Activated CD8-positive, alpha-beta T cell treated with anti-CD3 and anti-CD28 coated beads for 36 hours (primary cell): ENCODE data around the gene CHD2. TPM values are rescaled to one million over a fixed set of nuclear protein-coding genes. Genes with fewer than 3 reads are reported as not detected.

Experiments used
- ATAC-seq: fragments of 200-7000 bp; cut with Tn5 transposase; one replicate; pipeline ENCODE4 v1.10.0; 2021; ENCODE audit warnings: mild to moderate bottlenecking, moderate library complexity
- CTCF ChIA-PET: fragments of 350-600 bp; sonication (Branson Sonifier 250); formaldehyde crosslinking; loops from one replicate; lab custom pipeline; 2021; ENCODE audit warnings: antibody characterized with exemption; lab: Charles Lee
- POLR2A ChIA-PET: fragments of 350-600 bp; sonication (Branson Sonifier 250); formaldehyde crosslinking; loops from one replicate; lab custom pipeline; 2021; ENCODE audit warnings: antibody characterized with exemption; lab: Charles Lee
- DNase-seq: peaks from one replicate; pipeline ENCODE4 v3.0.0-alpha.2; 2020
- H3K27ac Mint-ChIP-seq: one replicate; pipeline ENCODE4 v1.8.0; 2021; ENCODE audit warnings: mild to moderate bottlenecking, mixed read lengths
- H3K27me3 Mint-ChIP-seq: one replicate; pipeline ENCODE4 v1.8.0; 2021; ENCODE audit warnings: mixed read lengths
- H3K36me3 Mint-ChIP-seq: one replicate; pipeline ENCODE4 v1.8.0; 2021; ENCODE audit warnings: low read depth, mixed read lengths
- H3K4me1 Mint-ChIP-seq: one replicate; pipeline ENCODE4 v1.8.0; 2021; ENCODE audit warnings: low read depth, mixed read lengths
- H3K4me3 Mint-ChIP-seq: one replicate; pipeline ENCODE4 v1.8.0; 2021; ENCODE audit warnings: mild to moderate bottlenecking, moderate library complexity, mixed read lengths
- H3K9me3 Mint-ChIP-seq: one replicate; pipeline ENCODE4 v1.8.0; 2021; ENCODE audit warnings: mixed read lengths
- intact Hi-C: fragments of 100-400 bp; cut with micrococcal nuclease; formaldehyde crosslinking; loops from one replicate; pipeline ENCODE4 v1.10.0; 2022
- total RNA-seq, 2 experiments: library from RNA; stranded (reverse); gene quantifications; one replicate each; pipeline ENCODE4 v1.2.3, GENCODE V29; 2021
- TF ChIP-seq, protein P1 (sequence below): fragments of 200-600 bp; IDR thresholded peaks from one replicate; pipeline ENCODE4 v1.8.0; 2022; ENCODE audit warnings: antibody characterized with exemption, mild to moderate bottlenecking

CHD2 gene
- total RNA-seq, 2 experiments from 2014 or later = 124 to 138 TPM

- DNase-seq (no peak), ATAC-seq (peak; percentile 0)
- Mint-ChIP-seq H3K4me1 (peaks cover 48% of the 10 kb centered on the region), H3K9me3 (peaks cover 8% of the 10 kb centered on the region), H3K27me3 (no peaks in the 10 kb centered on the region), H3K4me3 (peak overlapping the region; percentile 99), H3K27ac (peak overlapping the region; percentile 100), H3K36me3 (peaks cover 79% of the 10 kb centered on the region)
- TF ChIP-seq, protein P1, sequence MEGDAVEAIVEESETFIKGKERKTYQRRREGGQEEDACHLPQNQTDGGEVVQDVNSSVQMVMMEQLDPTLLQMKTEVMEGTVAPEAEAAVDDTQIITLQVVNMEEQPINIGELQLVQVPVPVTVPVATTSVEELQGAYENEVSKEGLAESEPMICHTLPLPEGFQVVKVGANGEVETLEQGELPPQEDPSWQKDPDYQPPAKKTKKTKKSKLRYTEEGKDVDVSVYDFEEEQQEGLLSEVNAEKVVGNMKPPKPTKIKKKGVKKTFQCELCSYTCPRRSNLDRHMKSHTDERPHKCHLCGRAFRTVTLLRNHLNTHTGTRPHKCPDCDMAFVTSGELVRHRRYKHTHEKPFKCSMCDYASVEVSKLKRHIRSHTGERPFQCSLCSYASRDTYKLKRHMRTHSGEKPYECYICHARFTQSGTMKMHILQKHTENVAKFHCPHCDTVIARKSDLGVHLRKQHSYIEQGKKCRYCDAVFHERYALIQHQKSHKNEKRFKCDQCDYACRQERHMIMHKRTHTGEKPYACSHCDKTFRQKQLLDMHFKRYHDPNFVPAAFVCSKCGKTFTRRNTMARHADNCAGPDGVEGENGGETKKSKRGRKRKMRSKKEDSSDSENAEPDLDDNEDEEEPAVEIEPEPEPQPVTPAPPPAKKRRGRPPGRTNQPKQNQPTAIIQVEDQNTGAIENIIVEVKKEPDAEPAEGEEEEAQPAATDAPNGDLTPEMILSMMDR = no peak
- intact Hi-C loops = loop anchor here (5.0 kb wide), 1 partner anchor 71 kb away; no protein-coding TSS in a partner anchor
- ChIA-PET CTCF (interaction anchor here (1.0 to 6.5 kb wide), 10 partner anchors 10 to 106 kb away, joined by 3 to 64 read pairs (median 5); no protein-coding TSS in a partner anchor), POLR2A (interaction anchor here (0.6 to 11.6 kb wide), 11 partner anchors 12 to 186 kb away, joined by 3 to 642 read pairs (median 5); no protein-coding TSS in a partner anchor)
These were observed 3.5 kb downstream of the CHD2 start for GRCh38 chr15:92903631-92903965.

GRCh38 chr15:92903966-92904721 lies 4.0 kb downstream of the CHD2 start:
- intact Hi-C loops = loop anchor here (2.0 to 5.0 kb wide), 2 partner anchors 21 to 72 kb away; no protein-coding TSS in a partner anchor
- Mint-ChIP-seq H3K4me3 (peak overlapping the region; percentile 99), H3K9me3 (peaks cover 4% of the 10 kb centered on the region), H3K36me3 (peaks cover 77% of the 10 kb centered on the region), H3K4me1 (peaks cover 49% of the 10 kb centered on the region), H3K27ac (peak overlapping the region; percentile 100), H3K27me3 (no peaks in the 10 kb centered on the region)
- TF ChIP-seq, protein P1 = no peak
- ChIA-PET POLR2A (interaction anchor here (0.6 to 11.6 kb wide), 10 partner anchors 11 to 1933 kb away, joined by 3 to 642 read pairs (median 5); no protein-coding TSS in a partner anchor), CTCF (interaction anchor here (1.0 to 6.5 kb wide), 9 partner anchors 10 to 107 kb away, joined by 3 to 64 read pairs (median 5); no protein-coding TSS in a partner anchor)
- ATAC-seq (peak; percentile 81), DNase-seq (peak; percentile 99)

DNA sequence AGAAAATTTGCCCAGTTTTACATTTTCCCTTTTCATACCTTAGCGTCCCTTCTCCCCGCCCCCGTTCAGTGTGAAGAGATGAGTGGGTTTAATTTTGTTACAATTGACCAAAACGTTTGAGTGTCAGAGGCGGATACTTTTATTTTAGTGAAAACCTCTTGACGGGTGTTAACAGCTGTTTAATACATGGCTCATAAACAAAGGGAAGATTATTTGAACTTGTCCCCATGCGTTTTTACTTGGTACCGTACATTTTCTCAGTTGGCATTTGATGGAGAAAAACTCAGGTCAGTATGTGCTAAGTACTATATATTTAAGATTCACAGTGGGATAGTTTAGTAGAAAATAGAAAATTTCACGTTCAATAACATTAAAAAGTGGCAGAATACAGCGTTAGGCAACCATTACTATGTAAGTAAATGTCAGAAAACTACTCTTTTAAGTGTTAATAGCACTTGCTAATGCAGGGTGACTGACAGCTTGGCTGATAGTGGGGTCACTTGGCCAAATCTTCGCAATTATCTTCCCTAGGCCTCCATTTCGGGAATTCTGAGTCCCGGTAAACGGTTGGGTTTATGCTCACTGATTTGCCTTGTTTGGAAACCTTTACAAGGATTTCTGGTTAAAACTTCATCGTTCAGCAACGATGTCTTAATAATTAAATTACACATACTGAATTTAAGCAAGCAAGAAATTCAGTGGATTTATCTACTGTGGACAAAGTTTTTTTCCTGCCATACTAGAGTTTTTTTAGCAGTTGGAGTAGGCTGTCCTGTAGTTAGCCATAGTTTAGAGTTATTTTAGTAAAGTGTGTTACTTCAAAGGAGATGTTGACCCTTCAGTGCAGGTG lies 4.8 kb downstream of the CHD2 start:
- Mint-ChIP-seq H3K27me3 (no peaks in the 10 kb centered on the region), H3K4me1 (peaks cover 52% of the 10 kb centered on the region), H3K9me3 (no peaks in the 10 kb centered on the region), H3K36me3 (peaks cover 79% of the 10 kb centered on the region), H3K4me3 (peak overlapping the region; percentile 99), H3K27ac (peak overlapping the region; percentile 100)
- TF ChIP-seq, protein P1 = no peak
- DNase-seq (no peak), ATAC-seq (no peak)
- intact Hi-C loops = loop anchor here (2.0 to 5.0 kb wide), 2 partner anchors 22 to 73 kb away; no protein-coding TSS in a partner anchor
- CTCF ChIA-PET = interaction anchor here (1.2 to 6.5 kb wide), 6 partner anchors 14 to 96 kb away, joined by 3 to 64 read pairs (median 12); no protein-coding TSS in a partner anchor
- POLR2A ChIA-PET = interaction anchor here (0.6 to 11.6 kb wide), 6 partner anchors 11 to 96 kb away, joined by 3 to 642 read pairs (median 66); no protein-coding TSS in a partner anchor

DNA sequence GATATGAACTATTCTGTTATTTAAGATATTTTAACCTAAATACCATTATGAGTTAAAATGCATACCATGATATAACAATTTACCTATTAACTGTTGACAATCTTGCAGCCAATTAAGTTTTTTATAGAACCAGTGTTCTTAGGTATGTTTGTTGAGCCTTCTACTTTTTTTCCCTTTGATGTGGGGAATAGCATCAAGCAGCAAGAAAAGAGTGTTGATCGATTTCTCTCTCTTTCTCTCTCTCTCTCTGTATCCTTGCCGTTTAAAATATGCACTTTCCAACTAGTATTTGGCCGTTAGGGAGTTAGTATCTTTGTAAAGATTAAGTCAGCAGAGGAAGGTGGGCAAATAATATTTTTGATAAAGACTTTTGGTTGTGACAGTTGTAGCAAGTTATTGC lies 5.9 kb downstream of the CHD2 start:
- Mint-ChIP-seq H3K9me3 (no peaks in the 10 kb centered on the region), H3K4me1 (peaks cover 61% of the 10 kb centered on the region), H3K27ac (peak overlapping the region; percentile 100), H3K27me3 (no peaks in the 10 kb centered on the region), H3K4me3 (peak overlapping the region; percentile 99), H3K36me3 (peaks cover 79% of the 10 kb centered on the region)
- TF ChIP-seq, protein P1 = no peak
- CTCF ChIA-PET = interaction anchor here (1.0 to 5.9 kb wide), 5 partner anchors 12 to 98 kb away, joined by 3 to 42 read pairs (median 4); no protein-coding TSS in a partner anchor
- POLR2A ChIA-PET = interaction anchor here (0.9 to 11.6 kb wide), 8 partner anchors 10 to 97 kb away, joined by 3 to 642 read pairs (median 30); no protein-coding TSS in a partner anchor
- ATAC-seq (no peak), DNase-seq (no peak)
- intact Hi-C loops = no loop called here
